K562 treated with DMSO at 1 percent for 4 hours (cell line): Measurements from ENCODE around the gene HERPUD1. TPM values are rescaled to one million over a fixed set of nuclear protein-coding genes. Genes with fewer than 3 reads are reported as not detected.

Experiments
- total RNA-seq: library from RNA; unstranded; fragments of 300-600 nt; gene quantifications from 2 replicates; pipeline ENCODE4 v1.2.3, GENCODE V29; 2022; ENCODE audit not compliant: insufficient read depth

Gene HERPUD1, protein sequence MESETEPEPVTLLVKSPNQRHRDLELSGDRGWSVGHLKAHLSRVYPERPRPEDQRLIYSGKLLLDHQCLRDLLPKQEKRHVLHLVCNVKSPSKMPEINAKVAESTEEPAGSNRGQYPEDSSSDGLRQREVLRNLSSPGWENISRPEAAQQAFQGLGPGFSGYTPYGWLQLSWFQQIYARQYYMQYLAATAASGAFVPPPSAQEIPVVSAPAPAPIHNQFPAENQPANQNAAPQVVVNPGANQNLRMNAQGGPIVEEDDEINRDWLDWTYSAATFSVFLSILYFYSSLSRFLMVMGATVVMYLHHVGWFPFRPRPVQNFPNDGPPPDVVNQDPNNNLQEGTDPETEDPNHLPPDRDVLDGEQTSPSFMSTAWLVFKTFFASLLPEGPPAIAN
- total RNA-seq = 107 and 129 TPM in 2 replicates

DNA sequence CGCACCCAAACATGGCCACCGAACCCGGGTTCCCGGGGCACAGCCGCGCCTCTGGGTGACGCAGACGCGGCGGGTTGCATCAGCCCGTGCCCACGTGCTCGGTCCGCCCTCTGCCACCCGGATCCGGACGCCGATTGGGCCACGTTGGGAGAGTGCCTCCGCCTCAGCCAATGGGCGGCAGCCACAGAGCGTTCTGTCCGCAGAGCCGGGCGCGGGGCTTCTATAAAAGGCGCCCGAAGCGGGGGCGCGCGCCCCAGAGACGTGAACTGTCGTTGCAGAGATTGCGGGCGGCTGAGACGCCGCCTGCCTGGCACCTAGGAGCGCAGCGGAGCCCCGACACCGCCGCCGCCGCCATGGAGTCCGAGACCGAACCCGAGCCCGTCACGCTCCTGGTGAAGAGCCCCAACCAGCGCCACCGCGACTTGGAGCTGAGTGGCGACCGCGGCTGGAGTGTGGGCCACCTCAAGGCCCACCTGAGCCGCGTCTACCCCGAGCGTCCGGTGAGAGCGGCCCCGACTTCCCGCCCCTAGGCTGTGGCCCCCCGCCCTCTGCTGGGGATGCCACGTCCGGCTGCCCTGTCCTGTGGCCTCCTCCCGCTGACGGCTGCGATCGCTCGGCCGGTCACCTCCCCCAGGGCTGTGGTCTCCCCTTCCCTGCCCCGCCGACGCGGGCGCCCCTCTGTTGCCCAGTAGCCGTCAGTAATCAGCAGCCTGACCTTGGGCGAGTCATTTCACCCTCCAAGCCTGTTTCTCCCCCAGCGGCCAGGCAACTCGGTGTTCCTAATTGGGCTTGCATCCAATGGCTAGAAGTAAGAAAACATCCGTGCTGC, at the start of gene HERPUD1:
Gene HERPUD1 (plus strand): TSS at position 251 of the 829 bp plus-strand sequence. CDS start 103 bp downstream, at position 354.

DNA sequence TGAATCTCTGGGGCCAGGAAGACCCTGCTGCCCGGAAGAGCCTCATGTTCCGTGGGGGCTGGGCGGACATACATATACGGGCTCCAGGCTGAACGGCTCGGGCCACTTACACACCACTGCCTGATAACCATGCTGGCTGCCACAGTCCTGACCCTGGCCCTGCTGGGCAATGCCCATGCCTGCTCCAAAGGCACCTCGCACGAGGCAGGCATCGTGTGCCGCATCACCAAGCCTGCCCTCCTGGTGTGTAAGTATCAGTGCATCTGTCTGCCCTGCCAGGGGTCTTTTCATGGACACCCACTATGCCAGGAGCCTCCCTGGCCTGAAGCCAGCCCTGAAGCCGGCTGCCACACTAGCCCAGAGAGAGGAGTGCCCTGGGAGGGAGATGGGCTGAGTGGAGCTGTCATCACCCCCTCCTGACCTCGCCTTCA, 29.9 kb downstream of the HERPUD1 start, which contains the start of gene CETP:
Gene CETP (plus strand): TSS at position 100 of the 431 bp plus-strand sequence. CDS start 30 bp downstream, at position 130.

DNA sequence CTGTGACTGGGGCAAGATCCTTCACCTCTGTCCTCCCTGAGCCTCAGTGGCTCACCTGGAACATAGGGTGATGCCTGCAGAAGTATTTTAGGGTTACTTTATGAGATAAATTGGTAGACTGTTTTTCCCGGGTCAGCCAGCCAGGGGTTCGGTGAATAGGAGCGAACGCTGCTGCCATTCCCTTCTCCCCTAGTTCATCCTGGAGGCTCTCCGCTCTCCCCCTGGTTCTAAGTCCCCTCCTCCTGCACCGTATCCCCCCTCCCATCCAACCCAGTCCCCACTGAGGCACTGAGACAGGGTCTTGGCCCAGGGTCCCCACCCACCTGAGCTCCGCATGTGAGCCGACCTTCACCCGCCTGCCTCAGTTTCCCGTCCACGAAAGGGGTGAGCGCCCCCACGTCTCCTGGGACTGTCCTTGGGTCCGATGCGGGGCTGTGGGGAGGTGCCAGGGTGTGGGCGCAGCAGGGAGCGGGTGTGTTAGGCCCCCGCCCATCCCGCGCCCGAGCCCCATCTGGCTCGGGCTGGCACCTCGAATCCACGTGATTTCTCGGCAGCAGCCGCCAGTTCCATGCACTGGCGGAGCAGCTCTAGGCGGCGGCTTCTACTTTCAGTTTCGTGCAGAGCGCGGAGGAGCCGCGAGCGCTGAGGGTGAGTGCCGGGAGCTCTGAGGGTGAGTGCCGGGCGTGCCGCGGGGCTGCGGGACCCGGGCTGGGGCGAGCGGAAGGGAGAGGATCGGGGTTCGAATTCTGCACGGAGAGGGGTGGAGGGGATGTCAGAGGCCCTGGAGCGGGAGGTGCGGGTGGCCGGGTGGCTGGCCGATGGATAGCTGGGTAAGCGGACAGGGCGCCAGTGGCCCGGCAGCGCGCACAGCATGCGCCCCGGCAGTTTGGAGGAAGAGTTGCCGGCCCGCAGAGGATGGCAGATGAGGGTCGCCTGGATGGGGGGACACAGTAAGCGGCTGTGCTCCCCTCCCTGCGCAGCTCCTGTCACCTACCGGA, 57.3 kb downstream of the HERPUD1 start, which contains the start of gene NLRC5:
Gene NLRC5 (plus strand): TSS at position 610 of the 998 bp plus-strand sequence. CDS start 31,156 bp downstream, outside the sequence.

Other genes starting within 250 kb of the HERPUD1 start
- 12.9 TPM in 1 of 2 replicates, not detected in the other for gene MT1X, start 249.7 kb upstream of the HERPUD1 start, total RNA-seq
- gene NUP93, start 202.0 kb upstream of the HERPUD1 start, total RNA-seq = 55.8 and 61.2 TPM in 2 replicates
- gene SLC12A3, start 66.9 kb upstream of the HERPUD1 start, total RNA-seq = not detected in 2 replicates
- not detected in 2 replicates for gene CETP, start 29.8 kb downstream of the HERPUD1 start, total RNA-seq
- not detected in 2 replicates for gene NLRC5, start 57.4 kb downstream of the HERPUD1 start, total RNA-seq
- gene CPNE2, start 160.4 kb downstream of the HERPUD1 start, total RNA-seq = 20.9 and 22.7 TPM in 2 replicates